C1 segment of cervical spinal cord (tissue), 14 donors: ENCODE results near the gene SPRTN.
"Not testable (repeated sequence)": the region's sequence is repeated elsewhere in the genome, so short reads cannot be mapped to it uniquely, and the experiment has no call there.

Experiments
- DNase-seq, 14 donors: peaks; one replicate each; lab custom pipeline; 2025; lab: John Stamatoyannopoulos, UW

SPRTN gene

GRCh38 chr1:231335663-231336602 lies 2.2 kb upstream of the SPRTN start:
- no peak for DNase-seq

- DNase-seq = peak in 3 of 14 donors; percentile 14 to 59 (median 54)
These were observed 1.0 kb upstream of the SPRTN start for GRCh38 chr1:231337043-231337471.

GRCh38 chr1:231337472-231338269 lies 422 bp upstream of the SPRTN start, which contains the start of gene EXOC8:
TSS of gene EXOC8 (minus strand) at chr1:231337852. CDS start at chr1:231337745, 107 bp downstream.
- peak; percentile 73 to 100 (median 97) for DNase-seq

- no peak for DNase-seq
These were observed 2.4 kb downstream of the SPRTN start for GRCh38 chr1:231340328-231341013.

GRCh38 chr1:231347961-231348360 lies 9.9 kb downstream of the SPRTN start:
- DNase-seq = no peak

- no peak for DNase-seq
These were observed 10.3 kb downstream of the SPRTN start for GRCh38 chr1:231348442-231348841.

- not testable (repeated sequence) for DNase-seq
These were observed 10.8 kb downstream of the SPRTN start for GRCh38 chr1:231348856-231349255.

GRCh38 chr1:231351816-231352215 lies 13.7 kb downstream of the SPRTN start:
- DNase-seq = no peak

GRCh38 chr1:231353086-231353485 lies 15.0 kb downstream of the SPRTN start:
- DNase-seq = no peak

GRCh38 chr1:231354330-231355020 lies 16.4 kb downstream of the SPRTN start:
- DNase-seq = no peak

GRCh38 chr1:231355171-231355570 lies 17.1 kb downstream of the SPRTN start:
- no peak for DNase-seq

GRCh38 chr1:231357187-231357772 lies 19.2 kb downstream of the SPRTN start:
- no peak for DNase-seq

GRCh38 chr1:231357831-231358354 lies 19.8 kb downstream of the SPRTN start:
- peak in 5 of 14 donors; percentile 4 to 21 (median 10) for DNase-seq

- no peak for DNase-seq
These were observed 21.0 kb downstream of the SPRTN start for GRCh38 chr1:231359113-231359512.

- DNase-seq = no peak
These were observed 24.2 kb downstream of the SPRTN start for GRCh38 chr1:231362325-231362724.

- no peak for DNase-seq
These were observed 25.5 kb downstream of the SPRTN start for GRCh38 chr1:231363624-231364023.

- DNase-seq = no peak
These were observed 26.1 kb downstream of the SPRTN start for GRCh38 chr1:231364192-231364591.

GRCh38 chr1:231369282-231369681 lies 31.2 kb downstream of the SPRTN start:
- DNase-seq = peak in 4 of 14 donors; percentile 5 to 18 (median 12)

- DNase-seq = no peak
These were observed 34.4 kb downstream of the SPRTN start for GRCh38 chr1:231372501-231372900.

- DNase-seq = no peak
These were observed 36.3 kb downstream of the SPRTN start for GRCh38 chr1:231374394-231374793.
